GM18951 (cell line): ENCODE results near the gene TNFRSF13B.
"Not testable (repeated sequence)": the region's sequence is repeated elsewhere in the genome, so short reads cannot be mapped to it uniquely, and the experiment has no call there.

Experiments used
- POLR2A ChIP-seq: IDR thresholded peaks from 4 replicates; pipeline ENCODE4 v1.6.1; 2011; ENCODE audit warnings: mild to moderate bottlenecking; ENCODE audit not compliant: insufficient read length, insufficient read depth; ENCODE audit errors: extremely low read depth
- in situ Hi-C: fragments of 300-500 bp; cut with MboI; formaldehyde crosslinking; loops from one replicate; pipeline ENCODE4 v1.12.0; 2022; ENCODE audit warnings: low sequenced_read_pairs, mixed read lengths, inconsistent platforms; ENCODE audit not compliant: unreplicated experiment

TNFRSF13B gene

GRCh38 chr17:17008621-17009397 lies 36.9 kb upstream of the TNFRSF13B start:
- in situ Hi-C loops, result not testable (repeated sequence)

- in situ Hi-C loops, result not testable (repeated sequence)
These were observed 36.0 kb upstream of the TNFRSF13B start for GRCh38 chr17:17007891-17008290.

GRCh38 chr17:17004997-17005614 lies 33.2 kb upstream of the TNFRSF13B start:
- in situ Hi-C loops, result not testable (repeated sequence)

- TF ChIP-seq POLR2A, result no peak
- in situ Hi-C loops, result no loop called here
These were observed 32.5 kb upstream of the TNFRSF13B start for GRCh38 chr17:17004251-17004996.

DNA sequence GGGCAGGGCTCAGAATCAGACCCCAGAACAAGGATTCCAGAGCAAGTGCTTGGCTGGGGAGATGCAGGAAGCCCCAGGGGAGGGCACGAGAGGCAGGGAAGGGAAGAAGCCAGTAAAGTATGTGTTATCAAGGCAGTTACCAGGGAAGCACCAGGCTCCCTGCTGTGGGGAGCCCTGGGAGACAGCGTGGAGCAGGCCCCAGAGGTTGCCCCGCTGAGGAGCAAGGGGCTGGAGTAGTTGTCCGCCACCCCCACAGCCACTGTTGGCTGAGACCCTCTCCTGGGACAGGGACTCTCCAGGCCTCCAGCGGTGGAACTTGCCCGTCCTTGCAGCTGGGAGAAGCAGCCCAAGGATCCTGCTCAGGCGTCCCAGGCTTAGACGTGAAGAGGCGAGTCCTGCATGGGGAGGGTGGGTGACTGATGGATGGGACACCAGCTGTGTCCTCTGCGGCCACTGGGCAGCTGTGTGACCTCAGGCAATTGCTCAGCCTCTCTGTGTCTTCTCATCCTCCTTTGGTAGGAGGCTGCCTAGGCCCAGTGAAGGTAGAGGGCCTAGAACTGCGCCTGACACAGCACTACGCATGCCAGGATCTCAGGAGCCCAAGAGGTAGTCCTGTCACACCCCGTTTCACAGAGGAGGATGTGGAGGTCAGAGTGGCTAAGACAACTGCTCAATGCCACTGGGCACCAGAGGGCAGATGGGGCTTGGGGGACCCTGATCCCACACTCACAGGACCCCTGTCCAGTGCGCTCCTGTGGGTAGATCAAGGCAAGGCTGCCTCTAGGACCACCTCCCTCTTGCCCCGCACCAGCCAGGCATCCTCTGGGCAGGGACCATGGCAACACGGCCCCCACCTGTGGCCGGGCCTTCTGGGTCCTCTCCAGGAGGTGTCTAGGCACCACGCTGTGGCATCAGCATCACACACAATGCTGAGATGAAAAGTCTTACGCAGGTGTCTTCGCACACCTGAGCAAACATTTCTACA lies 31.1 kb upstream of the TNFRSF13B start:
- in situ Hi-C loops, result not testable (repeated sequence)

- no peak for TF ChIP-seq POLR2A
- in situ Hi-C loops, result no loop called here
These were observed 30.1 kb upstream of the TNFRSF13B start for GRCh38 chr17:17001874-17002520.

GRCh38 chr17:17001076-17001777 lies 29.3 kb upstream of the TNFRSF13B start:
- no peak for TF ChIP-seq POLR2A
- in situ Hi-C loops, result no loop called here

DNA sequence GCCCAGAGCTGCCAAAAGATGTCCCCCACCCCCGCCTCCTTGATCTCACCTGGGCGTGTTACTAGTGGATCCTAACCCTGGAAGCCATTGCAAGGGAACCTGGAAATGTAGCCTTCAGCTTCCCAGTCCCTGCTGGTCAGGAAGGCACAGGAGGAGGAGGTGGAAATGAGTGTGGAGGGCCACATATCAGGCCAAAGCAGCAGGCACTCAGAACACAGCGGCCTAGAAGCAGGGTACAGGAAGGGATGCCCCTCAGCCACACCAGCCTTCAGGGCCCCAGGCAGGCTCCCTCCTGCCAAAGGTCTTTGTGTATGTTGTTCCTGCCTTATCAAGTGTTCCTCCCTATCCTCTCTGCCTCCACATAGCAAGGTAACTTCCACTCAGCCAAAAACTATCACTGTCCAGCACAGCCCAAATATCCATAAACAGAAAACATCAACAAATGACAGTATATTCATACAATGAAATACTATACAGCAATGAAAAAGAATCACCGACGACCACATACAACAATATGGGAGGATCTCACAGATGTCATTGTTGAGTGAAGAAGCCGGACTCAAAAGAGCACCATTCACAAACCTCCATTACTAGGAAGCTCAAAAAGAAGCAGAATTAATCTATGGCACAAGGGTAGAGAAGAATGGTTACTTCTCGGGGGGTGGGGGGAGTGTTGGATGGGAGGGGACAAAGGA lies 28.2 kb upstream of the TNFRSF13B start:
- in situ Hi-C loops, result loop anchor here (10.0 kb wide), 1 partner anchor 315 kb away; no protein-coding TSS in a partner anchor

GRCh38 chr17:16997514-16998429 lies 25.9 kb upstream of the TNFRSF13B start:
- no peak for TF ChIP-seq POLR2A
- in situ Hi-C loops, result loop anchor here (10.0 kb wide), 1 partner anchor 317 kb away; no protein-coding TSS in a partner anchor

More for the DNA sequence above, 28.2 kb upstream of the TNFRSF13B start:
- TF ChIP-seq POLR2A, result no peak

- in situ Hi-C loops, result loop anchor here (10.0 kb wide), 1 partner anchor 318 kb away; no protein-coding TSS in a partner anchor
These were observed 24.8 kb upstream of the TNFRSF13B start for GRCh38 chr17:16996726-16997125.
